ENCODE results near the gene DDN.

- TF ChIP-seq GATA2 (IDR thresholded peaks at IDR 0.05; ENCODE audit: low read depth, low read length) (no peak), GATA3 (IDR thresholded peaks at IDR 0.05; ENCODE audit: low read depth, low read length) (no peak)
These were observed 450 bp downstream of the DDN start for GRCh38 chr12:48998497-48999353.

Data from SH-SY5Y (cell line).